K562 (cell line): ENCODE results near the gene NCF2. TPM values are rescaled to one million over a fixed set of nuclear protein-coding genes. Genes with fewer than 3 reads are reported as not detected.

Source experiments
- ATF1 ChIP-seq, 2 experiments: fragments of 450-650 bp in 1 of 2; IDR thresholded peaks; 2 replicates each; pipeline ENCODE4 v1.6.1; 2016; ENCODE audit warnings: missing compliant biosample characterization in 1 of 2, missing genetic modification characterization in 1 of 2
- BCL6 ChIP-seq: fragments of 250-450 bp; sonication (Bioruptor Pico); IDR thresholded peaks from 2 replicates; pipeline ENCODE4 v1.4.0; 2020
- DIDO1 ChIP-seq: fragments of 450-650 bp; IDR thresholded peaks from 2 replicates; pipeline ENCODE4 v1.6.1; 2016; ENCODE audit warnings: low read depth, missing biosample characterization, missing genetic modification characterization
- DPF2 ChIP-seq: fragments of 450-650 bp; IDR thresholded peaks from 2 replicates; pipeline ENCODE4 v1.6.1; 2016
- HMG20B ChIP-seq: fragments of 250-450 bp; sonication (Bioruptor Pico); IDR thresholded peaks from 2 replicates; pipeline ENCODE4 v1.5.0; 2021; ENCODE audit warnings: mild to moderate bottlenecking
- NELFE ChIP-seq: IDR thresholded peaks from 2 replicates; pipeline ENCODE4 v1.6.1; 2011; ENCODE audit warnings: mild to moderate bottlenecking; ENCODE audit not compliant: insufficient read depth, insufficient read length
- NFRKB ChIP-seq: fragments of 450-650 bp; IDR thresholded peaks from 2 replicates; pipeline ENCODE4 v1.6.1; 2016; ENCODE audit warnings: low read depth
- POLR2AphosphoS5 ChIP-seq: IDR thresholded peaks from 2 replicates; pipeline ENCODE4 v1.6.1; 2011; ENCODE audit warnings: mild to moderate bottlenecking, low read depth, low read length, moderate library complexity; ENCODE audit not compliant: control insufficient read depth, insufficient read depth
- RBBP5 ChIP-seq: fragments of 200-600 bp; sonication (generic); IDR thresholded peaks from 2 replicates; pipeline ENCODE4 v1.6.1; 2012; ENCODE audit warnings: borderline replicate concordance, mild to moderate bottlenecking, low read length, control low read depth, inconsistent platforms; ENCODE audit not compliant: insufficient read depth, poor library complexity, severe bottlenecking
- SAP30 ChIP-seq: fragments of 200-600 bp; sonication (generic); IDR thresholded peaks from 2 replicates; pipeline ENCODE4 v1.6.1; 2012; ENCODE audit warnings: borderline replicate concordance, low read depth, mild to moderate bottlenecking, moderate library complexity, low read length, control low read depth, inconsistent platforms; ENCODE audit not compliant: insufficient read depth, poor library complexity, severe bottlenecking
- SIN3B ChIP-seq: fragments of 450-650 bp; IDR thresholded peaks from 2 replicates; pipeline ENCODE4 v1.6.1; 2017; ENCODE audit warnings: low read depth, mild to moderate bottlenecking, moderate library complexity
- SOX6 ChIP-seq: fragments of 450-650 bp; IDR thresholded peaks from 2 replicates; pipeline ENCODE4 v1.6.1; 2014; ENCODE audit warnings: mild to moderate bottlenecking
- ZNF408 ChIP-seq: fragments of 250-450 bp; sonication (Bioruptor Pico); IDR thresholded peaks from 2 replicates; pipeline ENCODE4 v1.4.0; 2020; ENCODE audit warnings: low read depth, mild to moderate bottlenecking, moderate library complexity
- ZNF507 ChIP-seq: conservative IDR thresholded peaks from 2 replicates; pipeline ENCODE4 v1.6.1; 2017; ENCODE audit warnings: missing genetic modification characterization, missing compliant biosample characterization
- ZNF695 ChIP-seq: fragments of 450-650 bp; formaldehyde crosslinking; IDR thresholded peaks from 2 replicates; pipeline ENCODE4 v1.4.0; 2020; ENCODE audit warnings: mild to moderate bottlenecking, moderate library complexity
- ZNF77 ChIP-seq: fragments of 250-450 bp; sonication (Bioruptor Pico); IDR thresholded peaks from 2 replicates; pipeline ENCODE4 v1.5.0; 2020
- polyA plus RNA-seq, 8 experiments: library from polyadenylated mRNA; depleted of rRNA in 4 of 8; stranded (reverse) in 5 of 8; unstranded in 3 of 8; fragments of >200 nt; fragmentation: Nextera tagmentation in 2 of 8; fragmentation: Illumina TruSeq in 1 of 8; extraction: Ambion mirVana in 2 of 8; extraction: Trizol in 1 of 8; gene quantifications; 2 replicates each; pipeline versions ENCODE4 v1.2.1 to v1.2.3, GENCODE V29; 2011 to 2014; ENCODE audit warnings: inconsistent platforms in 1 of 8, missing spikeins in 1 of 8
- total RNA-seq, 7 experiments: library from RNA; depleted of rRNA in 6 of 7; stranded (reverse); fragments of >200 nt in 6 of 7; fragmentation: Illumina TruSeq in 2 of 7; extraction: Trizol in 2 of 7; gene quantifications; 2 replicates each; pipeline versions ENCODE4 v1.2.1 to v1.2.3, GENCODE V29; 2011 to 2021; ENCODE audit warnings: low replicate concordance in 1 of 7
- TF ChIP-seq, protein P1 (sequence below): fragments of 250-450 bp; sonication (Bioruptor Pico); IDR thresholded peaks from 2 replicates; pipeline ENCODE4 v1.5.0; 2020; ENCODE audit warnings: mild to moderate bottlenecking, borderline replicate concordance
- TF ChIP-seq, protein P2 (sequence below): fragments of 450-650 bp; IDR thresholded peaks from 2 replicates; pipeline ENCODE4 v1.6.1; 2016; ENCODE audit warnings: low read depth

NCF2 gene
- total and polyA plus RNA-seq, 9 of the 15 experiments (the other 6 are each of a cell fraction or from before 2014, with no cell fraction given) = 0.07 to 0.54 (median 0.16) TPM; not detected in 3

DNA sequence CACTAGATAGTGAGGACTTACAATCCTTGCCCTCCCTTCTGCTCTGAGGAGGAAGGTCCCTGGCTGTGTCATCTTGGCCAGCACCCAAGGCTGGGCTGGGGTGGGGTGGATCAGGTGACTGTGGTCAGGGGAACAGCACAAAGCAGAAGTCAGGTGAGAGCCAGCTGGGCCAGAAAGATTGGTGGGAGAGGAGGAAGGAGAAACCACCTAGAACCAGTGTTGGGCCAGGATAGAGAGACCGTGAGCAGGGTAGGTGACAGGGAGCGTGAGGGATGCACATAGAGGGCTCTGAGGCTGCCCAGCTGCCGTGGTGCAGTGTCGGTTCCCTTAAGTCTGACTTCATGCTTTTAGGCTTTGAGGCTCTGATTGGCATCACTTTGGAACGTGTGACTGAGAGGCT lies 22.7 kb downstream of the NCF2 start (continued):
- TF ChIP-seq ZNF408 (CRISPR knock-in tag) (no peak), DPF2 (peak; percentile 57; the same call in 1 of the 2 replicates), DIDO1 (no peak), POLR2AphosphoS5 (no peak), BCL6 (CRISPR knock-in tag) (no peak), SAP30 (no peak), SIN3B (no peak), ZNF77 (CRISPR knock-in tag) (no peak), RBBP5 (no peak), ZNF507 (tag) (no peak), NFRKB (no peak), ATF1 (CRISPR knock-in tag; IDR thresholded peaks at IDR 0.05) (no peak), ATF1 (tag; IDR thresholded peaks at IDR 0.05) (no peak), ZNF695 (CRISPR knock-in tag) (no peak), HMG20B (CRISPR knock-in tag) (no peak), SOX6 (peak; percentile 92), NELFE (no peak)
- TF ChIP-seq, protein P1, sequence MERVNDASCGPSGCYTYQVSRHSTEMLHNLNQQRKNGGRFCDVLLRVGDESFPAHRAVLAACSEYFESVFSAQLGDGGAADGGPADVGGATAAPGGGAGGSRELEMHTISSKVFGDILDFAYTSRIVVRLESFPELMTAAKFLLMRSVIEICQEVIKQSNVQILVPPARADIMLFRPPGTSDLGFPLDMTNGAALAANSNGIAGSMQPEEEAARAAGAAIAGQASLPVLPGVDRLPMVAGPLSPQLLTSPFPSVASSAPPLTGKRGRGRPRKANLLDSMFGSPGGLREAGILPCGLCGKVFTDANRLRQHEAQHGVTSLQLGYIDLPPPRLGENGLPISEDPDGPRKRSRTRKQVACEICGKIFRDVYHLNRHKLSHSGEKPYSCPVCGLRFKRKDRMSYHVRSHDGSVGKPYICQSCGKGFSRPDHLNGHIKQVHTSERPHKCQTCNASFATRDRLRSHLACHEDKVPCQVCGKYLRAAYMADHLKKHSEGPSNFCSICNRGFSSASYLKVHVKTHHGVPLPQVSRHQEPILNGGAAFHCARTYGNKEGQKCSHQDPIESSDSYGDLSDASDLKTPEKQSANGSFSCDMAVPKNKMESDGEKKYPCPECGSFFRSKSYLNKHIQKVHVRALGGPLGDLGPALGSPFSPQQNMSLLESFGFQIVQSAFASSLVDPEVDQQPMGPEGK (CRISPR knock-in tag) = no peak
- TF ChIP-seq, protein P2, sequence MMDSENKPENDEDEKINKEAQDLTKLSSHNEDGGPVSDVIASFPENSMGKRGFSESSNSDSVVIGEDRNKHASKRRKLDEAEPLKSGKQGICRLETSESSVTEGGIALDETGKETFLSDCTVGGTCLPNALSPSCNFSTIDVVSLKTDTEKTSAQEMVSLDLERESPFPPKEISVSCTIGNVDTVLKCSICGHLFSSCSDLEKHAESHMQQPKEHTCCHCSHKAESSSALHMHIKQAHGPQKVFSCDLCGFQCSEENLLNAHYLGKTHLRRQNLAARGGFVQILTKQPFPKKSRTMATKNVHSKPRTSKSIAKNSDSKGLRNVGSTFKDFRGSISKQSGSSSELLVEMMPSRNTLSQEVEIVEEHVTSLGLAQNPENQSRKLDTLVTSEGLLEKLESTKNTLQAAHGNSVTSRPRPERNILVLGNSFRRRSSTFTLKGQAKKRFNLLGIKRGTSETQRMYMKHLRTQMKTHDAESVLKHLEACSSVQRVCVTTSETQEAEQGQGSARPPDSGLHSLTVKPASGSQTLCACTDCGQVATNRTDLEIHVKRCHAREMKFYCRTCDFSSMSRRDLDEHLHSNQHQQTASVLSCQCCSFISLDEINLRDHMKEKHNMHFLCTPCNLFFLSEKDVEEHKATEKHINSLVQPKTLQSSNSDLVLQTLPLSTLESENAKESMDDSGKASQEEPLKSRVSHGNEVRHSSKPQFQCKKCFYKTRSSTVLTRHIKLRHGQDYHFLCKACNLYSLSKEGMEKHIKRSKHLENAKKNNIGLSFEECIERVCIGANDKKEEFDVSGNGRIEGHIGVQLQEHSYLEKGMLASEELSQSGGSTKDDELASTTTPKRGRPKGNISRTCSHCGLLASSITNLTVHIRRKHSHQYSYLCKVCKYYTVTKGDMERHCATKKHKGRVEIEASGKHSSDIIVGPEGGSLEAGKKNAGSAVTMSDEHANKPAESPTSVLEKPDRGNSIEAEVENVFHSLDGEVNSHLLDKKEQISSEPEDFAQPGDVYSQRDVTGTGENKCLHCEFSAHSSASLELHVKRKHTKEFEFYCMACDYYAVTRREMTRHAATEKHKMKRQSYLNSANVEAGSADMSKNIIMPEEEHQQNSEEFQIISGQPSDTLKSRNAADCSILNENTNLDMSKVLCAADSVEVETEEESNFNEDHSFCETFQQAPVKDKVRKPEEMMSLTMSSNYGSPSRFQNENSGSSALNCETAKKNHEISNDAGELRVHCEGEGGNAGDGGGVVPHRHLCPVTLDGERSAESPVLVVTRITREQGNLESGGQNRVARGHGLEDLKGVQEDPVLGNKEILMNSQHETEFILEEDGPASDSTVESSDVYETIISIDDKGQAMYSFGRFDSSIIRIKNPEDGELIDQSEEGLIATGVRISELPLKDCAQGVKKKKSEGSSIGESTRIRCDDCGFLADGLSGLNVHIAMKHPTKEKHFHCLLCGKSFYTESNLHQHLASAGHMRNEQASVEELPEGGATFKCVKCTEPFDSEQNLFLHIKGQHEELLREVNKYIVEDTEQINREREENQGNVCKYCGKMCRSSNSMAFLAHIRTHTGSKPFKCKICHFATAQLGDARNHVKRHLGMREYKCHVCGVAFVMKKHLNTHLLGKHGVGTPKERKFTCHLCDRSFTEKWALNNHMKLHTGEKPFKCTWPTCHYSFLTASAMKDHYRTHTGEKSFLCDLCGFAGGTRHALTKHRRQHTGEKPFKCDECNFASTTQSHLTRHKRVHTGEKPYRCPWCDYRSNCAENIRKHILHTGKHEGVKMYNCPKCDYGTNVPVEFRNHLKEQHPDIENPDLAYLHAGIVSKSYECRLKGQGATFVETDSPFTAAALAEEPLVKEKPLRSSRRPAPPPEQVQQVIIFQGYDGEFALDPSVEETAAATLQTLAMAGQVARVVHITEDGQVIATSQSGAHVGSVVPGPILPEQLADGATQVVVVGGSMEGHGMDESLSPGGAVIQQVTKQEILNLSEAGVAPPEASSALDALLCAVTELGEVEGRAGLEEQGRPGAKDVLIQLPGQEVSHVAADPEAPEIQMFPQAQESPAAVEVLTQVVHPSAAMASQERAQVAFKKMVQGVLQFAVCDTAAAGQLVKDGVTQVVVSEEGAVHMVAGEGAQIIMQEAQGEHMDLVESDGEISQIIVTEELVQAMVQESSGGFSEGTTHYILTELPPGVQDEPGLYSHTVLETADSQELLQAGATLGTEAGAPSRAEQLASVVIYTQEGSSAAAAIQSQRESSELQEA = no peak
